Activated CD4-positive, alpha-beta T cell treated with anti-CD3 and anti-CD28 coated beads, Interleukin-2, Interleukin-6, amounts not matched to agents 100 ng/mL and 50 ng/mL, durations not matched to agents 16 hours and 8 hours (primary cell): ENCODE results near the gene TBRG4.

Experiments
- DNase-seq: peaks from one replicate; pipeline ENCODE4 v3.0.0-alpha.2; 2020

The TBRG4 gene

DNA sequence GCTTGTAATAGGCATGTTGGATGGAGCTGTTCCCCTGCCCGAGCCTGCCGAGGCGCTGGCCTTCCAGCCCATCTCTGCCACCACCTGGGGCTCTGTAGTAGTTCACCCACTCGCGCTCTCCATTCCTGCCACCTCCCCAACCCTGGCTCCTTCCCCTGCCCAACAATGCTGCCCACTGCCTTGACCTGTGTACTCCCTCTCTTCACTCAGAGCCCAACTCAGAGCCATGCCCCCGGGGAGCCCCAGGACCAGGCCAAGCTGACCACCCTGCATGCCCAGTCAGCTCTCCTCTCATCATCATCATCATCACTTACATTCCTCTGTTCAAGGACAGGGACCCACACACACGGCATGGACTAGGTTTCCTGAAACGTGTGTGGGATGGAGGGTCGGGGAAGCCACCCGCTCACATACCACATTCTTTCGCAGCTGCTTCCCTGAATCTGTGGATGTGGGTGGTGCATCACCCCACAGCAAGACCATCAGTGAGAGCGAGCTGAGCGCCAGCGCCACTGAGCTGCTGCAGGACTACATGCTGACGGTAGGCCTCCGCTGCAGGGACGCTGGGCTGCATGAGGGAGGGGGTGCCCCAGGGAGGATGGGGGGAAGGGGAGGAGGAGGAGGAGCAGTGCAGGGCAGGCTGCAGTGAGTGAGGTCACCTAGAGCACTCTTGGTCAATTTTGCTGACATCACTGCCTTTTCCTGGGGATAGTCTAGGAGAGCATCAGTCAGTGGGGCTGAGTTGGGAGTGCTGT, 38.3 kb downstream of the TBRG4 start:
- no peak for DNase-seq

DNA sequence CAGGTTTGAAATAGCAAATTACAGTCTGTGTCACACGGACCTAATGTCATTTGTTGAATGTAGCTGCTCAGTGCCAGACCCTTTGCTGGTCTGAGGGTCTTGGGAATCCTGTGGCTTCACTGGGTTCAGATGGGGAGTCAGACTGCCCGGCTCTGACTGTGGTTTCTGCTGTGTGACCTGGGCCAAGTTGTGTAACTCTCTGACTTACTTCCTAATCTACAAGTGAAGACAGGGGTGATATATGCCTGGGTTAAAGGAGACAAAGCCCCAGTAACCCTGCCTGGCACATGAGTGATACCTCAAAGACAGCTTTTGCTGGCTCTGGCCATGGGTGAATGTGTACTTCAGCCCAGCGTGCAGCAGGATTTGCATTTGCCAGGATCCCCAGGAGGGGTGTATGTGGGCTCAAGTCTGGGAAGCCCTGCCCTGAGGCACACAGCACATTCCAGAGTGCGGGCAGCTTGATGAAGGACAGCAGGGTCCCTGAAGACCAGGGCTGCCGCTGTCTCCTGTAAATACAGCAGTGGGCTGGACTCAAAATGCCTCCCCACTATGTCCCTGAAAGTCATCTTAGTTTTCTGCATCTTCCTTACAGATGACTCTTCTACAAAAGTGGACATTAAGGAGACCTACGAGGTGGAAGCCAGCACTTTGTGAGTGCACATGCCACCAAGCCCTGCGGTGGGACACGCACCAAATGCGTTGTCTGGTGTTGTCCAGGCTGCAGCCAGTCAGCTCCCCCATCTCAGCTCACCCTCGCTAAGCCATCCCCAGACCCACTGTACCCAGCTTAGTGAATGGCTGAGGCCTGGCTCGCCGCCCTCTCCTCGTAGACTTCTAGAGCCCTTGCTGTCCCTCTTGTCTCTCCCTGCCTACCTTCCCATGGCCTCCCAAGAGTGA, 39.1 kb downstream of the TBRG4 start:
- no peak for DNase-seq

DNA sequence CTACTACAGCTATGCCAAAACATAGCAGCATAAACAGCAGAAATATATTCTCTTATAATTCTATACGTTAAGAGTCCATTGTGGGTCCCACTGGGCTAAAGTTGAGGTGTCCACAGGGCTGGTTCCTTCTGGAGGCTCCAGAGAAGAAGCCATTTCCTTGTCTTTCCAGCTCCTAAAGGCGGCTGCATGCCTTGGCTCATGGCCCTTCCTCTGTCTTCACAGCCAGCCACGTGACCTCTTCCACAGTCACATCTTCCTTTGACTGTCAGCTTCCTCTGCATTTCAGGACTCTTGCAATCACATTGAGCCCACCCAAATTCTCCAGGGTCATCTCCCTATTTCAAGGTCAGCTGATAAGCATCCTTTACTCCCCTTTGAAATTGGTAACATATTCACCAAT, 40.0 kb downstream of the TBRG4 start:
- DNase-seq: no peak

DNA sequence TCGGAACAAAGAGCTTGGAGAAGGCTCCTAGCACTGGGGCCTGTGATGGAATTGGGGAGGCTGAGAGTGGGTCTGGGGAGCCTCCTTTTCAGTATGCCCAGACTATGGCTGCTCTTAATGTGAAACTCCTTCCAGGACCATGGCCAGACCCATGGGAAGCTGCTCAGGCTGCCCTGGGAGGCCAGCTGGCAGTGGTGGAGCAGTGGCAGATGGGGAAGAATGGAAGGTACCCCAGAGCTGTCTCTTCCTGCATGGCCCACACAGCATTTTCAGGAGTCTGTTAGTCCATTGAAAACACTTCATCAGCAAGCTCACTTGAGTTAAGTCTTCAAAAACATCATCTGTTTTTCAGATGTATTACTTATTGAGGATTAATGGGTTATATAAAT, 41.2 kb downstream of the TBRG4 start:
- no peak for DNase-seq

DNA sequence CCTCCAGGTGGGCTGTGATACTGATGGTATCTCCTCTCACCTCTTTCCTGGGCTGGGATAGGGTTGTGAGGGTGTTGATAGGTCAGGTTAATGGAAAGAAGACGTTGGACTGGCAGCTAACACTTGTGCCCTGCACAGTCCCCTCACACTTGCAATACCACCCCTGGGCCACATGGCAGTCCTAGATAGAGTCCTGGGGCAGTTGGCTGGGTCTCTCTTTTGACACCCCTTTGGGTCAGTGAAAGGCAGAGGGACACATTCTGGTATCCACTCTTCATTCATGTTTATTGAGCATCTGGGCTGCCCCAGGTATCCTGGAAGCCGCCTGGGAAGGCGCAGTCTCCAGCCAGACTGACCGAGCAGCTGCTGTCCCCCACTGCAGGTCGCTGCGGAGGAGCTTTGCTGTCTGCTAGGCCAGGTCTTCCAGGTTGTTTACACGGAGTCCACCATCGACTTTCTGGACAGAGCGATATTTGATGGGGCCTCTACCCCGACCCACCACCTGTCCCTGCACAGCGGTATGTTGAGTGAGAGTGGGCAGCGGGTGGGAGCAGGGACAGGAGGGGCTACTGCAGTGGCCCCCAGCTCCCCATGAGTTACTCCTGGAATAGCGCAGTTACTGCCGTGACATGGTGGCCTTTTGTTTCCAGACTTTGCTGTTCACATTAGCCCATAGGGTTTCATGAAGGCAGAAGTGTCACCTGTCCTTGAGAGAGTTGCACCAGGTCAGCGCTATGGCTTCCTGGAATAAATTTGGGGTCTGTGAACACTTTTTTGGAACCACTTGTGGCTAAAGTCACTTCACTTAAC, 41.8 kb downstream of the TBRG4 start:
- no peak for DNase-seq

DNA sequence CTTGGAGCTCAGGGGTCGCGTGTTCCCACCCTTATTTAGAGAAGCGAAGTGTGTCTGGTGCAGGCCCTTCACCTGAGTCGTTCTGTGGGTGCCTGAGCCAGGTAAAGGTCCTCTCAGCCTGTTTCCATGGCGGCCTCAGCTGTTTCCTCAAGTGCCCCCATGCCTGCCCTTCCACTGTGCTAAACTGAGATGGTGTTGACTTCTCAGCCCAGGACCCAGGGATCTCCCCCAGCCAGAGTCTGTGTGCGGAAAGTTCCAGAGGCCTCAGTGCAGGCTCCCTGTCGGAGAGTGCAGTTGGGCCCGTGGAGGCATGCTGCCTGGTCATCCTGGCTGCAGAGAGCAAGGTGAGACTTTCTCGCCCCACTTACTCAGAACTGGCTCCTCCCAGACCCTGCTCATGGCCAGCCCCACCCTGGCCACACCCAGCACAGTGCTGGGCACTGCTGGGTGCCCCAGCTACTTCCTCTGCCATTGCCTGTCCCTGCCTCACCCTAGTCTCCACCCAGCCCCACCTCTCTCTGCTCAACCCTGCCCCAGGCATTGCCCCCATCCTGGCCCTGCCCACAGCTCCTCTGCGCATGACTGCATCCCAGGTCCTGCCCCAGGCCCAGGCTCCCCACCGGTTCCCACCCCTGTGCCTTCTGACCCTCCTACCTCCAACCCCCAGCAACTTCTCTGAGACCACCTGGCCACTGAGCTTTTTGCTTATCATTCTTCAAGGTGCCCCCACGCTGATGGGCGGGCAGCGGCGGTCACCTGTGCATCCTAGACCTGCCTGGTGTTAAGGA, 43.1 kb downstream of the TBRG4 start:
- no peak for DNase-seq

DNA sequence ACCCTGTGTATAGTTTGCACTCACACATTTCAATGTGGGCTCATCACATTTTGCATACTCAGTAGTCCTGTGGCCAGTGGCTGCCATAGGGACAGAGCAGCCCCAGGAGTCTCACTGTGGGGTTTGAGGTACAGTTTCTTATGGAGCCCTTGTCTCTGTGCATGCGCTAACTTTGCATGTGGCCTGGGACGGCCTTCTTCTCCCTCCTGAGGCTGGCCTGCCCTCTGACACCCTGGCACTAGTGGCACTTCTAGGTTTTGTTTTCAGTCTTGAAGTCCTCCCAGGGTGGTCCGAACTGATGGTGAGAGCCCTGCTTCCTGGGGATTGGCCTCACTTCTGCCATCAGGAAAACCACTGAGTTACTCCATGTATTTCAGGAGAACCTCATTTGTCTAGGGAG, 43.9 kb downstream of the TBRG4 start:
- DNase-seq: no peak

DNA sequence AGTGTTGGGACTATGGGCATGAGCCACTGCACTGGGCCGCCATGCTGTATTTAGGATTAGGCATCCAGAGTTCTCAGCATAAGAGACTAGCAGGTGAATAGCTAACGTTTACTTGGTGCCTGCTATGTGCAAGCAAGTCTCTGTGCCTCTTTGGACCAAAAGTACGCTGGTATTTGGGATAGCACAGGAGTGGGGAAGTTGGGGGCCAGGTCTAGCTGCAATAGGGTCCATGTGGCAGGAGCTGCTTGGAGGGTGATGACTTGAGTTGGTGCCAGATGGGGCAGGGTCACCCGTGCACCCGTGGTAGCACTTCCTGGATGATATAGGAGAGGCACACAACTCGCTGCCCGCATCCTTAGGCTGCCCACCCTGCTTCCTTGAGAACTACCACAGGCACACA, 45.1 kb downstream of the TBRG4 start:
- no peak for DNase-seq

DNA sequence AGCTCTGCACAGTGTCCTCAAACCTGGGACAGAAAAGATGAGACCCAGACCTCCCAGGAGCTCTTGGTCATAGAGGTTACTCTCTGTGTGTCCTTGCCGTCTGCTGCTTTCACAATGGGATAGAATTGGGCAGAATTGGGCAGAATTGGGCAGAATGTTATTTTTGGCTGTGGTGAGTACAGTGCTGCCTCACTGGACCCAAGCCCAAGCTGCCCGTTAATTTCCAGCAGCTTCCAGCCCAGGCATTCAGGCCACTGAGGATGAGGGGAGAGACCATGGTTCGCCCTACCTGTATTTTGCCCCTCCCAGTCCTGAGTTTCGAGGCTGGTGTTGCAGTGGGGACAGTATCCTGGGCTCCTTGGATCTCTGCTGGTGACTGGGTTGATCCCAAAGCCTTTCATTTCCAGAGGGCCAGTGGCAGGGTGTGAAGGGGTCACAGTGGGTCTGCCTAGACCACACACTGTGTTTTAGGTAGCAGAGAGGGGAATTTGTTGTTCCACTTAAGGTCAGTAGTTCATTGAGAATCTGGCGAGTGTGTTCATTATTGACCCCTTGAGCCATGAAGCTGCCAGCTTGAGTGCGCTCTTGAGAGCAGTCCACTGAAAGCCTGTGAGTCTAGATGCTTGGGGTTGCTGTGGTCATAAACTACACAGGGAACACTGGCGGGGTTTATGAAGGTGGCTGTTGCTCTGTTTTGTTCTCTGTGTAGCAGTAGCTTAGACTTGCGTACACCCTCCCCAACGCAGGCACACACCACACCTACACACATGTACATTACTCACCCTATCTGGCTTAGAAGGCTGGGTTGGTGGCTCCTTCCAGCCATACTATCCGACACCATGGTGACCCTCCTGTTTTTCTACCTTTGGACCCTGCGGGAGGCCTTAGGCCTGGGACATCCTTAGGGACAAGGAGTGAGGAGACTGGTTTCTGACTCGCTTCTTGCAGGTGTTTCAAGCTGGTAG, 46.2 kb downstream of the TBRG4 start:
- DNase-seq: no peak

DNA sequence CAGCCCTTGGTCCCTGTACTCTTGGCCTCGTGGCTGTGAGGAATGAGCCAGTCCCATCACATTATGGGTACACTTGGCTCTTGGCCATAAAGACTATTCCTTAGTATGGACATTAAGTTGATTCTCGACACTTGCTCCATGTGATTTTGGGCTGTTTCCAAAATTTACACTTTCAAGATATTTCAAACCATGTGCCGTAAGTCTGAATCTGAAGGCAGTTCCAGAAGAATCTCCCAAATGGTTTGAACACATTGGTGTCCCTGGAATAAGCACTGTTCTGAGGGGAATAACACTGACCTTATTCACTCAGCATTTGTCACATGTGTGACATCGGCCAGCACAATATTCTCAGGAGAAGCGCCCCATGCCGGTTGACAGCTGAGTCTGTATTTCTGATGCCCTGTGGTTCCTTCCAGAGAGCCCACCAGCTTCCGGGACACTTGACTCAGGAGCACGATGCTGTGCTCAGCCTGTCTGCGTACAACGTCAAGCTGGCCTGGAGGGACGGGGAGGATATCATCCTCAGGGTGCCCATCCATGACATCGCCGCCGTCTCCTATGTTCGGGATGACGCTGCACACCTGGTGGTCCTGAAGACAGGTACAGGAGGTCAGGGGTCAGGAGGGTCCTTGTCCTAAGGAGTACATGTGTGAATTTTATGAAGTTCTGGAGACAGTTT, 47.3 kb downstream of the TBRG4 start:
- no peak for DNase-seq

DNA sequence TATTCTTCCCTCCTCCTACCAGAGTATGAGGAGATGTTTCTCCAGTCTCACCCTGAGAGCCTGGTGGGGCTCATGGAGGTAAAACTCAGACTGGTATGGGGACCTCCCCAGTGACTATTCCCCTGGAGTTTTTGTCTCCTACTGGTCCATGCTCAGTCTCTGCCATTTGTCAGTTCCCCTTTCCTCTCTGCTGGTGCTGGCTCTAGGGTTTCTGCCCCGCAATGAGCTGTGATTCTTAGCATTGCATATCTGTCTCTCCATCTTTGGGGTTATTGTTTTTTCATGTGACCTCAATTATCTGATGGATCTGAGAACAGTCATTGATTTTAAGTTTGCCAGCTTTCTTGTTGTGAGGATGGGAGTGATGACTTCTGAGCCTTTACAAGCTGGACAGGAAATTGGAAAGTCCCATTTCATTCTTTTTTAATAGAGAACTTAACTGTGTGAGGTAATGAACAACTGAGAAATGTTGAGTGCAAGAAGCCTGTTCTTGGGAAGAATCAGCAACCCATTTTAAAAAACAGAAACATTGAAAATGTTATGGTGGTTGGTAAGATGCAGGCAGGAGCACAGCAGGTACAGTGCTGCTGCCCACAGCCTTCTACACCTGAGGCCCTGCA, 49.6 kb downstream of the TBRG4 start:
- no peak for DNase-seq

DNA sequence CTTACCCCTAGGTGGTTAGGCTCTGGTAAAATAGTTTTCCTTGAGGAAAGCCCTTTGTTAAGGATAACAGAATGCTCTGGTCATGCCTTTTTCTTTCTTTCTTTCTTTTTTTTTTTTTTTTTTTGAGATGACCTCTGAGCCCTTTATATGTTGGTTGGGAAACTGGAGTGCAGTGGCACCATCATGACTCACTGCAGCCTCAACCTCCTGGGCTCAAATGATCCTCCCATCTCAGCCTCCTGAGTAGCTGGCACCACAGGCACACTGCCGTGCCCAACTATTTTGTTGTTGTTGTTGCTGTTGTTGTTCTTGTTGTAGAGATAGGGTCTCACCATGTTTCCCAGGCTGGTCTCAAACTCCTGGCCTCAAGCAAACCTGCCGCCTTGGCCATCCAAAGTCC, 50.1 kb downstream of the TBRG4 start:
- DNase-seq: no peak

DNA sequence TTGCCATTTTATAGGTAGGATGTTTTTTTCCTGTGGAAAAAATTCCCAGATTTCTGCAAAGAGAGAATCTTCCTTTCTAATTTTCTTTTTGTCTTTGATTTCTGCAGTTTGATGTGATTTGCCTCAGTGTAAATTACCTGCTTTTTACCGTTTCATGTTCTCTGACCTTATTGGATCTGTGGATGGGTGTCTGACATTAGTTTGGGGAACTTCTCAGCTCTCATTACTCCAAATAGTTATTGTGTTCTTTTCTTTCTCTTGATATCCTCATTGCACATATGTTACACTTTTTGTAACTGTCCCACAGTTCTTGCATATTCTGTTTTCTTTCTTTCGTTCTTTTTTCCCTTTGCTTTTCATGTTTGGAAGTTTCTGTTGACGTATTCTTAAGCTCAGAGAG, 51.2 kb downstream of the TBRG4 start:
- DNase-seq: no peak

DNA sequence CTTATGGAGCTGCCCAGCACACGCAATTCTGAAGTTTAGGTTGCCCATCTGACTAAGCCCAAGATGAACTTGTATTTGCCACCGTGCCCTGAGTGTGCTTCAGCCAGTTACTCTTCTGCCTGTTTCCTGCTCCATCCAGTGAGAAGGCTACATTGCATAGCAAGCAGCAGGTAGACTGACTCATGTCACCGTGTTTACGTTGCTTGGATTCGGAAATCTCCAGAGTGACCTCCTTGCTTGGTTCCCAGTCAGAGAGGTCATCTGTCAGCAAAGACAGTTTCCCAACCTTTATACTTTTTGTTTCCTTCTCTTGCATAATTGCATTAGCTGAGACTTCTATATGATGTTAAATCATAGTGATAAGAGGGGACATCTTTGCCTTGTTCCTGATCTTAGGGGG, 53.6 kb downstream of the TBRG4 start:
- DNase-seq: no peak

DNA sequence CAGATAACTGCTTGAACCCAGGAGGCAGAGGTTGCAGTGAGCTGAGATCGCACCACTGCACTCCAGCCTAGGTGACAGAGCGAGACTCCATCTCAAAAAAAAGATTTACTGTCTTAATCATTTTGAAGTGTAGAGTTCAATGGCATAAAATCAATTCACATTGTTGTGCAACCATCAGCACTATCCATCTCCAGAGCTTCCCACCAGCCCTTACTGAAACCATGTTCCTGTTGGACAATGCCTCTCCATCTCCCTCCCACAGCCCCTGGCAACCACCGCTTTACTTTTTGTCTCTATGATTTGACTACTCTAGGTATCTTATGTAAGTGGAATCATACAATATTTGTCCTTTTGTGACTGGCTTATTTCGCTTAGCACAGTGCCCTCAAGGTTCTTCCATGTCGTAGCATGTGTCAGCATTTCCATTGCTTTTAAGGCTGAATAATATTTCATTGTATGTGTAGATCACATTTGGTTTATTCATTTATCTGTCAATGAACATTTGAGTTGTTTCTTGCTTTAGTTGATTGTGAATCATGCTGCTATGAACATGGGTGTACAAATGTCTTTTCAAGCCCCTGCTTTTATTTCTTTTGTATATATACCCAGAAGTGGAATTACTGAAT, 55.8 kb downstream of the TBRG4 start:
- no peak for DNase-seq

DNA sequence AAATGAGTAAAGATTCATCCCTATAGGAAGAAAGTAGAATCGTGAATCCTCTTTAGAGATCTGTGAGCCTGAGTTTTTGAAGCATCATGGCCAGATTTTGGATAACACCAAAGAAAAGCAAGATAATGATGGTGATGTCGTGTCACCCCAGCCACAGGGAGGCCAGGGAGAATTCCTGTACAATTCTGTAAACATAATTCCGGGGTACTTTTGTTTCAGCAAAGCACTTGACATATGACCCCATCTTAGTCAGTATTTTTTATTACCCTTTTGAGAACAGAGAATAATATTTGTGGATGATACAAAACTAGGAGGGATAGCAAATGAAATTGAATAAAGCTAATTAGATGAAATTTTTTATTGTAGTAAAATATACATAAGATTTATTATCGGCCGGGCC, 56.5 kb downstream of the TBRG4 start:
- DNase-seq: no peak

DNA sequence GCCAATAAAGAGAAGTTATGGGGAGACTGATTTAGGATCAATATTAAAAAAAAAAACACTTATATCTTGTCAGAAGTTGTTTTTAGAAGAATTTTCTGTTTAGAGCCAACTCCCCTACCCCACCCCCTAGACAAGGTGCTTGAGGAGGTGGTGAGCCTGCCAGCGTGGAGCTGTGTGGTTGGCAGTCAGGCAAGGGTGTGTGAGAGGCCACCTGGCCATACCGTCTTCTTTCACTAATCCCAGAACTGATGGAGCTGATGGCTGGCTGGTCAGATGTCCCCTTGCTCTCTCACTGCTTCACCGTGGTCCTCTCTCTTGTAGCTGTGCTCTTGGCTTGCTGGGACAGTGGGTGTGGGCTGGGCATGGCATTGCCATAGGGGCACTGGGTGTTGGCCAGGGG, 57.1 kb downstream of the TBRG4 start:
- DNase-seq: no peak

DNA sequence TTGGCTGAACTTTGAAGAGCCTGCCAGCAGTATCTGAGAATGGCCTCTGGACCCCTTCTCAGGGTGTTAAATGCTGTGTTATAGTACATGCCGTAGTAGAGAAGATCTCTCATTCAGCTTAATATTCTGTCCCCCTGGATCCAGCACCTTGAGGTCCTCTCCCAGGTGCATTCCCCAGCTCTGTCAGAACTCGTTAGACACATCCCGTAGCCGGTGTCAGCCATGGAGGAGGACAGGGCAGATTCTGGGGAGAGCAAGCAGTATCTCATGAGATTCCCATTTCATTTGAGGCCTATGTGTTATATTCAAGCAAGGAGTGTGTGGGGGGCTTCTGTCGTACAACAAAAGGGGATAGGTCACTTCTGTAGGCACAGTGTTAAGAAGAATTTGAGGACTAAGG, 57.6 kb downstream of the TBRG4 start:
- DNase-seq: no peak

DNA sequence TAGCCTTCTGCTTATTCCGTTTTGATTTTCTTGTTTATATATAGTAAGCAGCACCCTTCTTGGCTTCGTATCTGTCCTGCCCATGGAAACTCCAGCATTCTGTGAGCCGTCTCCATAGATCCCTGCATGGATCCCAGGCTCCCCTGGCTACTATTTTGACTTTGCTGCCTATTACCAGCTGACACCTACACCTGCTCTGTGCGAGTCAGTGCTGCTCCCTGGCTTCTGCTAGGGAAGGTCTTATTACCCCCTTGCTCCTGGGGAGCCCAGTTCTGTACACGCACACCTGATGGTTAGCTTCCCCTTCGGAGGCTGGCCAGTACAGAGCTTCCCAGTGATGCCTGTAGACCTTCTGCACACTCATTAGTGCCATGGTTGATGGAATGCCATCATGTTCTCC, 58.1 kb downstream of the TBRG4 start:
- DNase-seq: no peak

DNA sequence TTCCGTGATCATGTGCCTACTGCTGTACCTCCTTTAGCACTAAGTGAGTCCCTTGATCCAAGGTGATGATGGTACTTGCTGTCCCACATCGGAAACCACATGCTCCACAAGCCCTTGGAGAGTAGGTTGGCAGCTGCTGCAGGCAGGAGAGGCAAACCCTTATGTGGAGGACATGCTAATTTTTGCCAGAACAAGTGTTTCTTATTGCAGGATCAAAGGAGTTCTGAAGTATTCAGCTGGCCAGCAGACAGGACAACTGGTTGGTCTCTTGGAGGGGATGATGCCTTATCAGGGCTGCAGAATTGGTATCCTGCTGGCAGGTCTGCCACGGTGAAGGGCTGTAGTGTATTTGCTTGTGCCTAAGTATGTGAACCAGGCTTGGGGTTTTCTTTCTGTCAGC, 59.5 kb downstream of the TBRG4 start:
- DNase-seq: no peak
